HepG2 (cell line): ENCODE results near the gene PALM. TPM values are rescaled to one million over a fixed set of nuclear protein-coding genes. Genes with fewer than 3 reads are reported as not detected.
A peak's percentile ranks its signal among the peaks of the same experiment; 100 is the strongest.

Source experiments
- FOXC1 ChIP-seq: sonication (generic); formaldehyde crosslinking; IDR thresholded peaks from 2 replicates; pipeline ENCODE4 v1.8.0; 2022; ENCODE audit warnings: mild to moderate bottlenecking, missing genetic modification reagents, borderline replicate concordance
- GMEB1 ChIP-seq: sonication (generic); formaldehyde crosslinking; IDR thresholded peaks from 2 replicates; pipeline ENCODE4 v1.5.1; 2020; ENCODE audit warnings: missing genetic modification reagents, mild to moderate bottlenecking, borderline replicate concordance
- KDM5A ChIP-seq: fragments of 200-600 bp; sonication (generic); IDR thresholded peaks from 2 replicates; pipeline ENCODE4 v1.7.0; 2018; ENCODE audit warnings: antibody characterized with exemption, mild to moderate bottlenecking, low read length, borderline replicate concordance
- MAX ChIP-seq: IDR thresholded peaks from 2 replicates; pipeline ENCODE4 v1.6.1; 2012; ENCODE audit warnings: inconsistent platforms
- NFIB ChIP-seq: sonication (generic); formaldehyde crosslinking; IDR thresholded peaks from 2 replicates; pipeline ENCODE4 v1.9.0; 2021; ENCODE audit warnings: missing genetic modification reagents, mild to moderate bottlenecking, borderline replicate concordance
- SIN3A ChIP-seq: IDR thresholded peaks from 2 replicates; pipeline ENCODE4 v1.6.1; 2011; ENCODE audit warnings: low read depth, mild to moderate bottlenecking, control low read depth, low read length, borderline replicate concordance
- SUZ12 ChIP-seq: fragments of 150-350 bp; IDR thresholded peaks from 2 replicates; pipeline ENCODE4 v1.6.1; 2014; ENCODE audit warnings: low read depth, low read length
- XRCC5 ChIP-seq: fragments of 200-400 bp; formaldehyde crosslinking; optimal IDR thresholded peaks from 2 replicates; pipeline ENCODE3; 2017; ENCODE audit warnings: mild to moderate bottlenecking, low read length
- ZBTB40 ChIP-seq, 2 experiments: fragments of 450-650 bp in 1 of 2; sonication (generic) in 1 of 2; formaldehyde crosslinking in 1 of 2; IDR thresholded peaks; 2 replicates each; pipeline versions ENCODE4 v1.6.1 to v1.8.0; 2016 to 2022; ENCODE audit warnings: antibody characterized with exemption in 1 of 2, mild to moderate bottlenecking in 1 of 2, missing genetic modification reagents in 1 of 2
- ZNF136 ChIP-seq: sonication (generic); formaldehyde crosslinking; IDR thresholded peaks from 2 replicates; pipeline ENCODE4 v1.8.1; 2022; ENCODE audit warnings: low read depth, mild to moderate bottlenecking, moderate library complexity, missing genetic modification reagents
- ZNF263 ChIP-seq: sonication (generic); formaldehyde crosslinking; IDR thresholded peaks from 2 replicates; pipeline ENCODE4 v1.4.0; 2020; ENCODE audit warnings: missing genetic modification reagents
- ZNF264 ChIP-seq: sonication (generic); formaldehyde crosslinking; IDR thresholded peaks from 2 replicates; pipeline ENCODE4 v1.4.0; 2020; ENCODE audit warnings: missing genetic modification reagents
- ZNF326 ChIP-seq: sonication (generic); formaldehyde crosslinking; IDR thresholded peaks from 2 replicates; pipeline ENCODE4 v1.4.0; 2020; ENCODE audit warnings: missing genetic modification reagents, borderline replicate concordance
- ZNF362 ChIP-seq: sonication (generic); formaldehyde crosslinking; IDR thresholded peaks from 2 replicates; pipeline ENCODE4 v1.4.0; 2020; ENCODE audit warnings: missing genetic modification reagents, mild to moderate bottlenecking, borderline replicate concordance
- ZNF382 ChIP-seq: sonication (generic); formaldehyde crosslinking; IDR thresholded peaks from 2 replicates; pipeline ENCODE4 v1.5.0; 2020; ENCODE audit warnings: missing genetic modification reagents, mild to moderate bottlenecking, borderline replicate concordance
- polyA plus RNA-seq, 8 experiments: library from polyadenylated mRNA; depleted of rRNA in 3 of 8; stranded (reverse) in 7 of 8; unstranded in 1 of 8; fragments of >200 nt; fragmentation: Illumina TruSeq in 4 of 8; extraction: Trizol in 4 of 8; gene quantifications; 2 replicates each; pipeline versions ENCODE4 v1.2.1 to v1.2.3, GENCODE V29; 2011 to 2016; ENCODE audit warnings: low read depth in 4 of 8, missing spikeins in 1 of 8, mixed read lengths in 1 of 8; ENCODE audit not compliant: insufficient read depth in 1 of 8
- total RNA-seq, 5 experiments: library from RNA; depleted of rRNA; stranded (reverse); fragments of >200 nt; fragmentation: Illumina TruSeq; extraction: Trizol; gene quantifications; 2 replicates each; pipeline ENCODE4 v1.2.3, GENCODE V29; 2016; ENCODE audit warnings: low read depth in 1 of 5

Gene PALM
- total and polyA plus RNA-seq, 2 of the 13 experiments (the other 11 are each of a cell fraction or from before 2014, with no cell fraction given) = 4.0 to 9.7 TPM

- TF ChIP-seq SIN3A (peak; percentile 84; the same call in 1 of the 2 replicates), KDM5A (no peak; the same call in 1 of the 2 replicates), ZNF264 (CRISPR knock-in tag) (peak; percentile 74), GMEB1 (CRISPR knock-in tag) (peak; percentile 82), ZNF362 (CRISPR knock-in tag) (no peak; the same call in 1 of the 2 replicates), XRCC5 (no peak), NFIB (CRISPR knock-in tag) (no peak), FOXC1 (no peak; the same call in 1 of the 2 replicates), ZNF326 (CRISPR knock-in tag) (peak; percentile 63; the same call in 1 of the 2 replicates), ZNF263 (CRISPR knock-in tag) (no peak), ZNF382 (no peak), MAX (peak; percentile 78), ZBTB40 (IDR thresholded peaks at IDR 0.05) (no peak), ZBTB40 (CRISPR knock-in tag; IDR thresholded peaks at IDR 0.05) (peak; percentile 75; the same call in 1 of the 2 replicates), ZNF136 (CRISPR knock-in tag) (no peak), SUZ12 (no peak)
Observed at GRCh38 chr19:660793-661426, 47.8 kb upstream of the PALM start (continued).
